NCI-H1930 (cell line): ENCODE results near the gene IQCB1.
"Not testable (repeated sequence)": the region's sequence is repeated elsewhere in the genome, so short reads cannot be mapped to it uniquely, and the experiment has no call there.

Source experiments
- DNase-seq, 2 experiments: peaks; one replicate each; lab custom pipeline; 2025; lab: John Stamatoyannopoulos, UW

Gene IQCB1, protein sequence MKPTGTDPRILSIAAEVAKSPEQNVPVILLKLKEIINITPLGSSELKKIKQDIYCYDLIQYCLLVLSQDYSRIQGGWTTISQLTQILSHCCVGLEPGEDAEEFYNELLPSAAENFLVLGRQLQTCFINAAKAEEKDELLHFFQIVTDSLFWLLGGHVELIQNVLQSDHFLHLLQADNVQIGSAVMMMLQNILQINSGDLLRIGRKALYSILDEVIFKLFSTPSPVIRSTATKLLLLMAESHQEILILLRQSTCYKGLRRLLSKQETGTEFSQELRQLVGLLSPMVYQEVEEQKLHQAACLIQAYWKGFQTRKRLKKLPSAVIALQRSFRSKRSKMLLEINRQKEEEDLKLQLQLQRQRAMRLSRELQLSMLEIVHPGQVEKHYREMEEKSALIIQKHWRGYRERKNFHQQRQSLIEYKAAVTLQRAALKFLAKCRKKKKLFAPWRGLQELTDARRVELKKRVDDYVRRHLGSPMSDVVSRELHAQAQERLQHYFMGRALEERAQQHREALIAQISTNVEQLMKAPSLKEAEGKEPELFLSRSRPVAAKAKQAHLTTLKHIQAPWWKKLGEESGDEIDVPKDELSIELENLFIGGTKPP

DNA sequence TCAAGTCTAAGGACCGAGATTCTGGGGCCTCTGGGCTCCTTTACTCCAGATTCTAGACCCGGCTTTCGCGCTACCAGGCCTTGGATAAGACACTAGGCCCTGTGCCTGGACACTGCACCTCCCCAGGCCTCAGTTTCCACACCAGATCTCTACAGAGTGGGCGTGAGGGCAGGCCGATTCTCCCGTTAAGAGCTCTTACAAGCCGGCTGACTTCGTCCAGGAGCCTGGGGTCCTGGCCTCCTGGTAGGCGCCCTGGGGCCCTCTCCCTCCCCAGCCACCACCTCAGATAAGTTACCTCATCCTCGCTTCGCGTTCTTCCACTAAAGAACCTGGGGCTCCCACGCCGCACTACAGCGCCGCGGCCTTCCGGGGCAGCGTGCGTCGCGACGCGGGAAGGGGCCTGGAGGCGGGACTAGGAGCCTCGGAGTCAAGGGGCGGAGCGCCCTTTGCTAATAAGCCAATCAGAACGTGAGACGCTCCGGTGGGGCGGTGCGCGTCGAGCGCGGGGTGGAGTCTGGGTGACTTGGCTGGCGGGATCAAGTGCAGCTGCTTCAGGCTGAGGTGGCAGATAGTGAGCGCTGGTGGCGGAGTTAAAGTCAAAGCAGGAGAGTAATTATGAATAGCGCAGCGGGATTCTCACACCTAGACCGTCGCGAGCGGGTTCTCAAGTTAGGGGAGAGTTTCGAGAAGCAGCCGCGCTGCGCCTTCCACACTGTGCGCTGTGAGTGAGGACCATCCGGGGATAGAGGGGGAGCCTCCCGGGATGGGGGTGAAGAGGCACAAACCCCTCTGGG, at the start of gene IQCB1, which contains the start of gene EAF2:
IQCB1 (minus strand) TSS at position 390 of the 794 bp plus-strand sequence. CDS start 6,100 bp downstream, outside the sequence.
EAF2 (plus strand) TSS at position 539 of the 794 bp plus-strand sequence; CDS start at position 616, 77 bp downstream.
- peak; percentile 85 to 94 for DNase-seq

DNA sequence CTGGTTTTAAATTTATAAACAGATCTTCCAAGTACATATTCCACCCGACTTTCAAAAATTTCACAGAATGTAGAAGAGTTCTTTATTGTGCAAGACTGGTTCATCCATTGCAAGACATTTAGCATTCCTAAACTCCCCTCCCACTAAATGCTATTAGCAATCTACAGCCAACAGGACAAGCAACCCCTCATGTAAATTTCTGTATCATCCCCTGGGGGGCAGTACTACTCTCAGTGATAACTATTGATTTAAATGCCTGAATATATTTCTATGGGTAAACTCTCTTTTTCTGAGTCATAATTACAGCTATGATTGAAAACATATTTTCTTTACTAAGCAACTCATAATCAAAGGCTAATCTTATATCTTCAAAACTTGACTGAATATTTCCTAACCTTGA, 48.6 kb upstream of the IQCB1 start:
- DNase-seq: no peak

DNA sequence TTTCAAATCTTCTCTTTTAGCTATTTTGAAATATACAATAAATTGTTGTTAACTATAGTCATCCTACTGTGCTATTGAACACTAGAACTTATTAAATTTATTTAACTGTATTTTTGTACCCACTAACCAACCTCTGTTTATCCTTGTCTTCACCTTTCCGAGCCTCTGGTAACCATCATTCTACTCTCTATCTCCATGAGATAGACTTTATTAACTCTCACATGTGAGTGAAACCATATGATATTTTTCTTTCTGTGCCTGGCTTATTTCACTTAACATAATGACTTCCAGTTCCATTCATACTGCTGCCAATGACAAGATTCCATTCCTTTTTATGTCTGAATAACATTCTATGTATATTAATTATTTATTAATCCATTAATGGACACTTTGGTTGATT, 43.6 kb upstream of the IQCB1 start:
- DNase-seq: no peak

DNA sequence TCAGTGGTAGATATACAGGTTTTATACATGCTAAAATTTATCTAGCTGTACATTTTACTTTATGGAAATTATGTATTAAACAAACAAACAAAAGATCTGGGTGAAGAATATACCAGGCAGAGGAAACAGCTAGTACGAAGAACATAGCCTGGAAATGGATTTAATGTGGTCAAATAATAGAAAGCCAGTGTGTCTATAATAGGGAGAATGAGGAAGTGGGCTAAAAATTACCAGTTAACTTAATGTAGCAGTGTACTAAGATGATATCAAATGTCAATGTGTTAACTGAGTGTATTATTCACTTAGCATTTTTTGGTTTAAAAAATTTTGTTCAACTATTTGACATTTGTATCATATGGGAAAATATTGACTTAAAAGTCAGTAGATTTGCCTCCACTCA, 36.6 kb upstream of the IQCB1 start:
- no peak for DNase-seq

DNA sequence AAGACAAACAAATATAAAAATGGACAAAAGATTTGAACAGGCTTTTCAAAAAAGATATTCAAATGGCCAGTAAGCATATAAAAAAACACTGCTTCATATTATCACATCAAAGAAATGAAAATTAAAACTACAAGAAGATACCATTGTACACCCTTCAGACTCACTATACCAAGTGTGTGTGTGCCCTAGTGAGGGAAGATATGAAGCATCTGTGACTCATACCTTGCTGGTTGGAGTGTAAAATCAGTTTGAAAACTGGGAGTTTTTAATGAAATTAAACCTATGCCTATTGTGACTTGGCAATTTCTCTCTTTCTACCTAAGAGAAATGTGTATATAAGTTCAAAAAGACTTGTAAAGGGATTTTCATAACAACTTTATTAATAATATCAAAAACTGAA, 35.9 kb upstream of the IQCB1 start:
- DNase-seq: no peak

DNA sequence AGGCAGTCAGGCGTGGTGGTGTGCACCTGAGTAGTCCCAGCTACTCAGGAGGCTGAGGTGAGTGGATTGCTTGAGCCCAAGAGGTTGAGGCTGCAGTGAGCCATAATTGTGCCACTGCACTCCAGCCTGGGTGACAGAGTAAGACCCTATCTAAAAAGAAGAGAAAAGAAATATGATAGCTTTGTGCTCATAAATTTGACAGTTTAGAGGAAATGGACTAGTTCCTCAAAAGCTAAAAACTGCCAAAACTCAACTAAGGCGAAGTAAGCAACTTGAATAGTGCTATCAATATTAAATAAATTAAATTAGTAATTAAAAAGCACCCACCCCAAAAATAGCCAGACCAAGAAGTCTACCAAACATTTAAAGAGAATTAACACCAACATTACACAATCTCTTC, 34.9 kb upstream of the IQCB1 start:
- DNase-seq: no peak

DNA sequence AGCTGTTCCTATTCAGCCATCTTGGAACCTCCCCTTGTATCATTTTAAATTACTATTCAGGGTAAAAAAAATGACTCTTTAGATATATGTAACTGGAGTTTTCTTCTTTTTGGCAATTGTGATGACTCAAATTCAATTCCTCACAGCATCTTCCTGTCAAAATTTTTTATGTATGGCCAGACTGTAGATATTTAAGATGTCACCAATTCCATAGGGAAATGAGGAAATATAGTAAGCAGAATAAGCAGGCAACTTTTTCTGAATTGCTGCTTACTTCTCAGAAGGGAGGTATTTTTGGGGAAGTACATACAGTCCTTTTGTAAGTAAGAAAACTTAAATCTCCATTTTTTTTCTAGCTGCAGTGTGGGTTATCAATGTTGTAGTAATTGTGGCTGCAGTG, 28.9 kb upstream of the IQCB1 start:
- DNase-seq: no peak

DNA sequence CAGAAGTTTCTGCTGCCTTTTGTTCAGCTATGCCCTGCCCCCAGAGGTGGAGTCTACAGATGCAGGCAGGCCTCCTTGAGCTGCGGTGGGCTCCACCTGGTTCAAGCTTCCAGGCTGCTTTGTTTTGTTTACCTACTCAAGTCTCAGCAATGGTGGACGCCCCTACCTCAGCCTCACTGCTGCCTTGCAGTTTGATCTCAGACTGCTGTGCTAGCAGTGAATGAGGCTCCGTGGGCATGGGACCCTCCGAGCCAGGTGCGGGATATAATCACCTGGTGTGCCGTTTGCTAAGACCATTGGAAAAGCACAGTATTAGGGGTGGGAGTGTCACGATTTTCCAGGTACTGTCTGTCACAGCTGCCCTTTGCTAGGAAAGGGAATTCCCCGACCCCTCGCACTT, 28.4 kb upstream of the IQCB1 start:
- DNase-seq: not testable (repeated sequence)

DNA sequence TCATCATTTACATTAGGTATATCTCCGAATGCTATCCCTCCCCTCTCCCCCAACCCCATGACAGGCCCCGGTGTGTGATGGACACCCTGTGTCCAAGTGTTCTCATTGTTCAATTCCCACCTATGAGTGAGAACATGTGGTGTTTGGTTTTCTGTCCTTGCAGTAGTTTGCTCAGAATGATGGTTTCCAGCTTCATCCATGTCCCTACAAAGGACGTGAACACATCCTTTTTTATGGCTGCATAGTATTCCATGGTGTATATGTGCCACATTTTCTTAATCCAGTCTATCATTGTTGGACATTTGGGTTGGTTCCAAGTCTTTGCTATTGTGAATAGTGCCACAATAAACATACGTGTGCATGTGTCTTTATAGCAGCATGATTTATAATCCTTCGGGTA, 22.9 kb upstream of the IQCB1 start:
- not testable (repeated sequence) for DNase-seq

DNA sequence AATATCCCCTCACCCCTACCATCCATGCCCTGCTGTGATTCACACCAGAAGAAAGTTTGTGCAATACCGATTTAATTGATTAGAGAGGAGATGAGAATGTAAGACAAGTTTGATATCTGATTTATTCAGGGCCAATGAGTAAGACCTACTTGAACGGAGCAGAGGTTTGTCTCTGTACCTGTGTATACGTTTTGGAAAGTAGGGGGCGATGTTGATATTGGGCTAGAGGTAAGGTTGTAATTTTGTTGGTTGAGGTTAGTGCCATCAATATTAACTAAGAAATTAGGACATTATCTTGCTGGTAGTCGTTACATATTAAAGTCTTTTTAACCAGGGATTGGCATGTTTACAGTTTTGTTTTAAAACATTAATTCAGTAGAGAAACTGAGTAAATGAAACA, 20.7 kb upstream of the IQCB1 start:
- DNase-seq: no peak

DNA sequence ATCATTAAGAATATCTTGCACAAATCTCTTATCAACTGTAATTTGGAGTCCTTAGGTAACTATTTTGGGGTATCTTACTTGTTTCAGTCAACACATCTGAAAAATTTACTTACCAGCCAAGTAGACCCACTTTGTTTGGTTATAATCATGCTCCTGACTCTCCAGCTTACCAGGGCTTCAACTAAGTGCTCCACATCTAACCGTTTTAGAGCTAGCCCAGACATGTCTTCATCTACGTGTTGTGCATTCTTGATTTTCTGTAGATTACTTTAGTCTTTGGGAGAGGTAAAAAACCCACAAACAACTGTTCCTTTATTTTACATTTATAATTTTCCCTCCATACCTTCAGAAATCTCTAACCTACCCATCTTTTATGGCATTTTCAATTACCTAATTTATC, 17.4 kb upstream of the IQCB1 start:
- DNase-seq: no peak

DNA sequence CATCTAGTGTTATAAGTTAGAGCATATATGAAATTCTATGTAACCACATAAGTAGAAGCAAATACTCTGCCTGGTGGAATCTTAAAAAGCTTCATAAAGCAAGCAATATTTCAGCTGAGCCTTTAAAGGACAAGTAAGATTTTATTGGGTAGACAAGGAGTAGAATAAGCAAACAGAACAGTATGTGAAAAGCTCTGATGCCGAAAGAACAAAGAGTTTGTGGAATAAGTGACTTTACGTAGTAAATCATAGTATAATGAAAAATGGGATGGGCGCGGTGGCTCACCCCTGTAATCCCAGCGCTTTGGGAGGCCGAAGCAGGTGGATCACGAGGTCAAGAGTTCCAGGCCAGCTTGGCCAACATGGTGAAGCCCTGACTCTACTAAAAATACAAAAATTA, 10.0 kb upstream of the IQCB1 start:
- no peak for DNase-seq

DNA sequence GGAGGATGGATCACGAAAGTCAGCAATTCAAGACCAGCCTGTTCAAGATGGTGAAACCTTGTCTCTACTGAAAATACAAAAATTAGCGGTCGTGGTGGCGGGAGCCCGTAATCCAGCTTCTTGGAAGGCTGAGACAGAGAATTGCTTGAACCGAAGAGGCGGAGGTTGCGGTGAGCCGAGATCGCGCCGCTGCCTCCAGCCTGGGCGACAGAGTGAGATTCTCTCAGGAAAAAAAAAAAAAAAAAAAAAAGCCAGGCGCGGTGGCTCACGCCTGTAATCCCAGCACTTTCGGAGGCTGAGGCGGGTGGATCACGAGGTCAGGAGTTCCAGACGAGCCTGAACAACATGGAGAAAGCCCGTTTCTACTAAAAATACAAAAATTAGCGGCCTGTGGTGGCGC, 5.1 kb upstream of the IQCB1 start:
- no peak for DNase-seq

DNA sequence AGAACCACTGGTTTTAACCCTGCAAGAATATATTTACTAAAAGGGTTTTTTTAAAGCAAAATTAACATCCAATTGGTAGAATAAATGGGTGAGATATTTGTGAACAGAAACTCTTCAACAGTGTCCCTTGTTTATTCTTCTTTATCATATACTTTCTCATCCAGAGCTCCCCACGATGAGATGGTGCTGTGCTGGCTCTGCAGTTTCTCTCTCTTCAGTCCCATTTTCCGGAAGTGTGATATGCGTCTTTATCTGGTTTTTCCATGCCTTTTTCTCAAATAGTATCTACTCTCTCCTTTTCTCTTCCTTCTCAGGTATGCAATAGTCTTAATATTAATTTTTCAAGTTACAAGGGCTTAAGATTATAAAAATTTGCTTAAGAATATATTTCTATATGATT, 1.6 kb upstream of the IQCB1 start:
- no peak for DNase-seq

DNA sequence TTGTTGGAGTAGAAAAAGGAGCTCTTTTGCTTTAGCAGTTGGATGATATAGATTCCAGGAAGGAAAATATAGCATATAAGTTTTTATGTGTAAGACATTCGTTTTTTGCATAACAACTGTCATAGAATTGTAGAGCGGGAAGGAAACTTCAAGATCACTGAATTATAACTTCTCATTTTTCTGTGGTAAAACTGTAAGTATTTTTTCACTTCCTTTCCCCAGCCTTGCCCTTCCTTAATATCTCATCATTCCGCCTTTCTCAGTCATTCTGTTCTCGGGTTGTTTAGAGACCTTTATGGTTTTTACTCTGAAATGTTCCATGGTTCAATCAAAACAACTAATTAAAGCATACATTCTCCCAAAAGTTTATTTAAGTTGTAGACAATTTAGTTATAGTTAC, 1.2 kb upstream of the IQCB1 start:
- DNase-seq: no peak

DNA sequence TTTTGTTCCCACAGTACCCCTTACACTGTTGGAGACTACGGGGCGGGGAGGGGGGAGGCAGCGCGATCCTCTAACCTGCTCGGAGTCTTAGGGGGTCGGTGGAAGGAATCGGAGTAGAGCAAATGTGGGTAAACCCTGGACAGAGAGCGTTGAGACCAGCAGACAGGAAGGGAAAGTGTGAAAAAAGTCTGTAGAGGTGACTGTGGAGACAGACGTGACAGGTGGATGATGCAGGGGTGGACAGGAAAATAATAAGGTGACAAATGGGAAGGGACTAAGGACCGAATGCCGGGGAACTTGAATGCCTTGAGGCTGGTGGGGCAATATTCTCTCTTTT, 573 bp upstream of the IQCB1 start:
- no peak for DNase-seq

DNA sequence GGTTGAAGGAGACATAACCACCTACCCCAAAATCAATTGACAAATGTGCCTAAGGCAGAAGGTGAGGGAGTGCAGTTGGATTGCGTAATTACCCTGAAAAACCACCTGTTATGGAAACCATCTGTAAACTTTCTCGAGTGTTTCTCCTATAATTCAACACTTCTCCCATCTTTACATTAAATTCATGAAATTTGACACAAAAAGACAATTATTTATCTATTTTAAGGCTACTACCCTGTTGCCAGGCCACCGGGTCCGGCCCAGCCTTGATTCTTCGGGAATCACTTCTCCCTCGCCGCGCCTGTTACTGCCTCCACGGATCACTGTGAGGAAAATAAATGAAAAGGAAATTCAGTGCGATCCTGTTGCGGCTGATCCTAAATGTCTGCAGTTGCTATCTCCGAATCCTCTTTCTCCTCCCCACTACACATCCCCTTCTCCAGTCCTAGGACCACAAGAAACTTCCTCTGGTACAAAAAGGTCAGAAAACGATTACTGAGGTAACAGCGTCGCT, 646 bp downstream of the IQCB1 start:
- DNase-seq: no peak

DNA sequence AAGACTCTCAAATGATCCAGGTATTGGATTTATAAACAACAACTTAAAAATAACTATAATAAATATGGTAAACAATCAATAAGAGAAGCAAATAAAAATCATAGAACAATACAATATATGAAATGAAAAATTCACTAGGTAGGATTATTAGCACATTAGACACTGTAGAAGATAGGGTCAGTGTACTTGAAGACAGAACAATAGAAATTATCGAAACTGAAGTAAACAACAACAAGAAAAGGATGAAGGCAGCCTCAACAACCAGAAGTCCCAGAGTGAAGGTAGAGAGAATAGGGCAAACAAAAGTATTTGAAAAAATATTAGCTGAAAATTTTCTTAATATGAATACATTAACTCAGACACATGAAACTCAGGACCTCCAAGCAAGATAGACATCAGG, 11.9 kb downstream of the IQCB1 start:
- DNase-seq: no peak

DNA sequence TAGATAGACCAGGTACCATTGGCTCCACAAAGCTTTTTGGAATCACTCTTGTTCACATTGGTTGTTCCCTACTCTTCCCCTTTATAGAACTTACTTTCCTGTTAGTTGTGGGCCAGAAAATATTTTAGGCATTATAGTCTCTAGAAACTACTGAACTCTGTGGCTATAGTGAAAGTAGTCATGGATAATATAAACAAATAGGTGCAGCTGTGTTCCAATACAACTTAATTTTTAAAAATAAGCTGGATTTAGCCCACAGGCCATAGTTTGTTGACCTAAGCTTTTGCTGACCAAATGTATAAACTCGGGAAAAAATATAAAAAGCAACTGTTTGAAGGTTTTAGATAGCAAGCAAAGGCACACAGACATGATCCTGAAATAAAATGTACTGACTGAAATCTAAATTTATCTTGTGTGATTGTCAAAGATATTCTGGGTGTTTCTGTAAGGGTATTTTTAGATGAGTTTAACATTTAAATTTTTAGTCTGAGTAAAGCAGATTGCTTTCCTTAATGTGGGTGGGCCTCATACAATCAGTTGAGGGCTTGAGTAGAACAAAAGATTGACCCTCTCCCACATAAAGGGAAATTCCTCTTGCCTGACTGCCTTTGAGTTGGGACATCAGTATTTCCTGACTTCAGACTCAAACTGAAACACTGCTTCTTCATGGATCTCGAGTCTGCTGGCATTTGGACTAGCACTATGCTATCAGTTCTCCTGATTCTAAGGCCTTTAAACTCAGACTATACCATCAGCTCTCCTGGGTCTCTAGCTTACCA, 13.2 kb downstream of the IQCB1 start:
- DNase-seq: no peak

DNA sequence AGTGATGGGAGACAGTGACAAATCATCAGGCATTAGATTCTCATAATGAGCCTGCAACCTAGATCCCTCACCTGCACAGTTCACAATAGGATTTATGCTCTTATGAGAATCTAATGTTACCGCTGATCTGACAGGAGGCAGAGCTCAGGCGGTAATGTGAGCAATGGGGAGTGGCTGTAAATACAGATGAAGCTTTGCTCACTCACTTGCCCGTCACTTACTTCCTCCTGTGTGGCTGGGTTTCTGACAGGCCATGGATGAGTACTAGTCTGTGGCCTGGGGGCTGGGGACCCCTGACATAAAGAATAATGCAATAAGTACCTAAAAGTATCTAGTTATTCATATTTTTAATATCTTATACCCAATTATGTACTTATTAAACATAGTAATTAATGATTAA, 15.6 kb downstream of the IQCB1 start:
- no peak for DNase-seq

DNA sequence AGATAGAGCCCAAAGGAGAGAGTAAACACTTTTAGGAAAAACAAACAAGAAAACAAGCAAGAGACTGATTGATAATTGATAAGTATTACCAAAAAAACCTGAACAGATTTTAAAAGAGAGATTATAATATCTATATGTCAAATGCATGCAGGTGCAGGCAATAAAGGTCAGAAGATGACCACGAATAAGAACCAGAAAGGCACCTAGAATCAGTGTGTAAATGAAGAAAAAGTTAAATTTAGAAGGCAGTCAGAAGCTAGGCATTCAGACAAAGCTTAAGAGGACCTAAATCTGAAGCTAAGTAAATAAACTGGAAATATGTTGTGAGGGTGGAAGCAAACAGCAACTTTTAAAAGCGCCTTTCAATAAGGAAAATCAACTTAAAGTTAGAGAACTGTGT, 16.3 kb downstream of the IQCB1 start:
- no peak for DNase-seq

DNA sequence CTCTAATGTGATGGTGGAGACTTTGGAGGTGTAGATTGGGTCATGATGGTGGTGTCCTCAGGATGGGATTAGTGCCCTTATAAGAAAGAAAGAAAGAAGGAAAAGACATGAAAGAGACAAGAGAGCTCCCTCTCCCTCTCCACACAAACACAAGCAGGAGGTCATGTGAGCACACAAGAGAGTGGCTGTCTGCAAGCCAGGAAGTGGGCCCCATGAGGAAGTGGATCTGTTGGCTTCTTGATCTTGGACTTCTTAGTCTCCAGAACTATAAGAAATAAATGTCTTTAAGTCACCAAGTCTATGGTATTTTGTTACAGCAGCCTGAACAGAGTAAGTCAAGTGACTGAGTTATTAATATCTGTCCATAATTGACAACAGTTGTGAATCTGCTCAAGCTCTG, 17.1 kb downstream of the IQCB1 start:
- no peak for DNase-seq
